Superior temporal gyrus (tissue), 1 donor: Measurements from ENCODE around the gene NOS1AP.
"Not testable (repeated sequence)": the region's sequence is repeated elsewhere in the genome, so short reads cannot be mapped to it uniquely, and the experiment has no call there.

Experiments used
- DNase-seq: peaks from one replicate; pipeline ENCODE4 v3.0.0-alpha.2; 2016; ENCODE audit errors: extremely low spot score

Gene NOS1AP

GRCh38 chr1:162400790-162401355 lies 331.4 kb downstream of the NOS1AP start:
- DNase-seq = no peak

- no peak for DNase-seq
Observed at GRCh38 chr1:162404550-162405160, 335.2 kb downstream of the NOS1AP start.

GRCh38 chr1:162405800-162406199 lies 336.3 kb downstream of the NOS1AP start:
- no peak for DNase-seq

GRCh38 chr1:162406811-162407210 lies 337.3 kb downstream of the NOS1AP start:
- no peak for DNase-seq

GRCh38 chr1:162407539-162407938 lies 338.0 kb downstream of the NOS1AP start:
- DNase-seq = no peak

GRCh38 chr1:162412002-162412401 lies 342.5 kb downstream of the NOS1AP start, which contains the start of gene SH2D1B:
Gene SH2D1B (minus strand): TSS chr1:162412136. CDS start chr1:162412016, 120 bp downstream.
- DNase-seq = no peak

GRCh38 chr1:162416215-162416614 lies 346.7 kb downstream of the NOS1AP start:
- no peak for DNase-seq

GRCh38 chr1:162416909-162417308 lies 347.4 kb downstream of the NOS1AP start:
- DNase-seq = no peak

GRCh38 chr1:162417650-162418049 lies 348.2 kb downstream of the NOS1AP start:
- DNase-seq = no peak

- not testable (repeated sequence) for DNase-seq
Observed at GRCh38 chr1:162418584-162418983, 349.1 kb downstream of the NOS1AP start.

GRCh38 chr1:162419450-162419931 lies 350.0 kb downstream of the NOS1AP start:
- not testable (repeated sequence) for DNase-seq
